ENCODE results near the gene SYNGAP1.
A peak's percentile ranks its signal among the peaks of the same experiment; 100 is the strongest.

SYNGAP1 gene

DNA sequence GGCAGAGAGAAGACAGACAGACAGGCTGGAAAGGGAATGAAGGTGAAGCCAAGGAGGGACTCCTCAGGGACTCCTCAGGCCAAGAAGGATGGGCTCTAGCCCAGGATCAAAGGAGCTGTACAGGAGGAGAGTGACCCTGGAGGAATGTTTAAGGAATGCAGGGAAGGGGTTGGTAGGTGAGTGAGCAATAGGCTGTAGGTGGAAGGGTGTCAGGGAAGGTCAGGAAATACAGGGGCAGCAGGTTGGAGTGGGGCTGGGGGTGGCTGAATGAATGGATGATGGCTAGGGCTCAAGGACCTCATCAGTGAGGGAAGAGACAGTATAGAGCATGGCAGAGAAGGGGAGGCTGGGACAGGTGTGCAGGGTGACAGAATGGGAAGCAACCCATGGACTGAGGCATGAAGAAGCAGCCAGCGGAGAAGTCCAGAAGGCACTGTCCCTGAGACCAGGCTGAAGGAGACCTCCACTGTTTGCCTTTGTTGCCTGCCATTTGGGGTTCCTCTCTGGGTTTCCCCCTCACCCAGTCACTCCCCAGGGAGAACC lies 13.2 kb downstream of the SYNGAP1 start:
- Histone ChIP-seq H3K27ac (ENCODE audit: low read length) (peak overlapping the region; percentile 100), H3K9me3 (ENCODE audit: insufficient read depth, low read depth, low read length) (no peaks in the 10 kb centered on the region), H3K27me3 (ENCODE audit: insufficient read depth, low read length) (no peaks in the 10 kb centered on the region), H3K9ac (ENCODE audit: low read depth, low read length) (peak overlapping the region; percentile 98; the same call in 1 of the 2 replicates), H3K4me3 (ENCODE audit: low read length) (peak overlapping the region; percentile 75), H3K36me3 (ENCODE audit: insufficient read depth, low read depth, low read length) (peaks cover 44% of the 10 kb centered on the region), H3K4me1 (ENCODE audit: insufficient read depth, low read length) (peaks cover 49% of the 10 kb centered on the region)

GRCh38 chr6:33433544-33434191 lies 13.8 kb downstream of the SYNGAP1 start:
- H3K4me1 ChIP-seq (ENCODE audit: insufficient read depth, low read length): peaks cover 45% of the 10 kb centered on the region
- peaks cover 50% of the 10 kb centered on the region for H3K36me3 ChIP-seq (ENCODE audit: insufficient read depth, low read depth, low read length)
- H3K9me3 ChIP-seq (ENCODE audit: insufficient read depth, low read depth, low read length): no peaks in the 10 kb centered on the region
- peak overlapping the region; percentile 100 for H3K27ac ChIP-seq (ENCODE audit: low read length)
- peak overlapping the region; percentile 75 for H3K4me3 ChIP-seq (ENCODE audit: low read length)
- peak overlapping the region; percentile 98; the same call in 1 of the 2 replicates for H3K9ac ChIP-seq (ENCODE audit: low read depth, low read length)
- H3K27me3 ChIP-seq (ENCODE audit: insufficient read depth, low read length): no peaks in the 10 kb centered on the region

DNA sequence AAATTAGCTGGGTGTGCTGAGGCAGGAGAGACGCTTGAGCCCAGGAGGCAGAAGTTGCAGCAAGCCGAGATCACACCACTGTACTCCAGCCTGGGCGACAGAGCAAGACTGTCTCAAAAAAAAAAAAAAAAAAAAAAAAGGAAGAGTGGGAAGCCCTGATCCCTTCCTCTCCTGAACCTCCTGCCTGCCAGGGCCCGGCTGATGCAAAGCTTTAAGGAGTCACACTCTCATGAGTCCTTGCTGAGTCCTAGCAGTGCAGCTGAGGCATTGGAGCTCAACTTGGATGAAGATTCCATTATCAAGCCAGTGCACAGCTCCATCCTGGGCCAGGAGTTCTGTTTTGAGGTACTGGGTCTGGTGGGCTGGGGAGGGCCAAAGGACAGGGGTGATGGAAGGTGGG lies 15.1 kb downstream of the SYNGAP1 start:
- H3K4me3 ChIP-seq (ENCODE audit: low read length): no peak overlapping the region
- no peak overlapping the region for H3K27ac ChIP-seq (ENCODE audit: low read length)
- H3K9me3 ChIP-seq (ENCODE audit: insufficient read depth, low read depth, low read length): no peaks in the 10 kb centered on the region
- peaks cover 33% of the 10 kb centered on the region for H3K4me1 ChIP-seq (ENCODE audit: insufficient read depth, low read length)
- H3K27me3 ChIP-seq (ENCODE audit: insufficient read depth, low read length): no peaks in the 10 kb centered on the region
- peaks cover 61% of the 10 kb centered on the region for H3K36me3 ChIP-seq (ENCODE audit: insufficient read depth, low read depth, low read length)
- 0 out of 2 replicates have a peak overlapping the region, but pooled peaks have one; percentile 62 for H3K9ac ChIP-seq (ENCODE audit: low read depth, low read length)

GRCh38 chr6:33437666-33438065 lies 17.8 kb downstream of the SYNGAP1 start:
- Histone ChIP-seq H3K27ac (ENCODE audit: low read length) (no peak overlapping the region), H3K9me3 (ENCODE audit: insufficient read depth, low read depth, low read length) (no peaks in the 10 kb centered on the region), H3K27me3 (ENCODE audit: insufficient read depth, low read length) (no peaks in the 10 kb centered on the region), H3K4me3 (ENCODE audit: low read length) (no peak overlapping the region), H3K36me3 (ENCODE audit: insufficient read depth, low read depth, low read length) (peaks cover 86% of the 10 kb centered on the region), H3K9ac (ENCODE audit: low read depth, low read length) (no peak overlapping the region), H3K4me1 (ENCODE audit: insufficient read depth, low read length) (peaks cover 16% of the 10 kb centered on the region)

- Histone ChIP-seq H3K9me3 (ENCODE audit: insufficient read depth, low read depth, low read length) (no peaks in the 10 kb centered on the region), H3K4me3 (ENCODE audit: low read length) (no peak overlapping the region), H3K27ac (ENCODE audit: low read length) (no peak overlapping the region), H3K9ac (ENCODE audit: low read depth, low read length) (no peak overlapping the region), H3K36me3 (ENCODE audit: insufficient read depth, low read depth, low read length) (peaks cover 94% of the 10 kb centered on the region), H3K27me3 (ENCODE audit: insufficient read depth, low read length) (no peaks in the 10 kb centered on the region), H3K4me1 (ENCODE audit: insufficient read depth, low read length) (peaks cover 5% of the 10 kb centered on the region)
Observed at GRCh38 chr6:33438978-33439594, 19.2 kb downstream of the SYNGAP1 start.

GRCh38 chr6:33439956-33440648 lies 20.2 kb downstream of the SYNGAP1 start:
- H3K9ac ChIP-seq (ENCODE audit: low read depth, low read length): no peak overlapping the region
- H3K9me3 ChIP-seq (ENCODE audit: insufficient read depth, low read depth, low read length): no peaks in the 10 kb centered on the region
- no peak overlapping the region for H3K27ac ChIP-seq (ENCODE audit: low read length)
- H3K4me3 ChIP-seq (ENCODE audit: low read length): no peak overlapping the region
- no peaks in the 10 kb centered on the region for H3K27me3 ChIP-seq (ENCODE audit: insufficient read depth, low read length)
- H3K36me3 ChIP-seq (ENCODE audit: insufficient read depth, low read depth, low read length): peaks cover 97% of the 10 kb centered on the region
- H3K4me1 ChIP-seq (ENCODE audit: insufficient read depth, low read length): no peaks in the 10 kb centered on the region; the same call in 1 of the 2 replicates

DNA sequence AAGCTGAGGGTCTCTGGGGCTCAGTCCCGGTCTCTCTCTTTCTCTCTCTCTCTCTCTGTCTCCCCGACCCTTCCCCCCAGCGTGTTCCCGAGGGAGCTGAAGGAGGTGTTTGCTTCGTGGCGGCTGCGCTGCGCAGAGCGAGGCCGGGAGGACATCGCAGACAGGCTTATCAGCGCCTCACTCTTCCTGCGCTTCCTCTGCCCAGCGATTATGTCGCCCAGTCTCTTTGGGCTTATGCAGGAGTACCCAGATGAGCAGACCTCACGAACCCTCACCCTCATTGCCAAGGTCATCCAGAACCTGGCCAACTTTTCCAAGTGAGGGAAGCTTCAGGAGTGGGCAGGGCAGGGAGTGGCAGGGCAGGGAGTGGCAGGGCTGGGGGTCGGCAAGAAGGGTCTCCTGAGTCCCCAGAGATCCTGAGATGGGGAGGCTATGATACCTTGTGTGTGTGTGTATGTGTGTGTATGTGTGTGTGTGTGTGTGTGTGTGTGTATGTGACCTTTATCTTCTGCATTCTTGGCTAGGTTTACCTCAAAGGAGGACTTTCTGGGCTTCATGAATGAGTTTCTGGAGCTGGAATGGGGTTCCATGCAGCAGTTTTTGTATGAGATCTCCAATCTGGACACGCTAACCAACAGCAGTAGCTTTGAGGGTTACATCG lies 20.9 kb downstream of the SYNGAP1 start:
- H3K36me3 ChIP-seq (ENCODE audit: insufficient read depth, low read depth, low read length): peaks cover 97% of the 10 kb centered on the region
- H3K9ac ChIP-seq (ENCODE audit: low read depth, low read length): no peak overlapping the region
- H3K9me3 ChIP-seq (ENCODE audit: insufficient read depth, low read depth, low read length): no peaks in the 10 kb centered on the region
- no peak overlapping the region for H3K4me3 ChIP-seq (ENCODE audit: low read length)
- no peak overlapping the region for H3K27ac ChIP-seq (ENCODE audit: low read length)
- H3K4me1 ChIP-seq (ENCODE audit: insufficient read depth, low read length): no peaks in the 10 kb centered on the region
- no peaks in the 10 kb centered on the region for H3K27me3 ChIP-seq (ENCODE audit: insufficient read depth, low read length)

DNA sequence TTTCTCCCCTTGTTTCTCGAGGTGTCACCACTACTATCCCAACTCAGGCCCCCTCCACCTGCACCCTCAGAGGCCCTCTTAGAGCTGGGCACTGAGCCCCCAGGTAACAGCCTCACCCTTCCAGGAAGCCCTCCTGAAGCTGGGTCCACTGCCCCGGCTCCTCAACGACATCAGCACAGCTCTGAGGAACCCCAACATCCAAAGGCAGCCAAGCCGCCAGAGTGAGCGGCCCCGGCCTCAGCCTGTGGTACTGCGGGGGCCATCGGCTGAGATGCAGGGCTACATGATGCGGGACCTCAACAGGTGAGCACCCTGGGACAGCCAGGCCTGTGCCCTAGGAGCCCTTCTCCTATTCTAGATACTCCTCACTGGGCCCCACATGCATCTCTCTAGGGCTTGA lies 21.6 kb downstream of the SYNGAP1 start:
- no peak overlapping the region for H3K27ac ChIP-seq (ENCODE audit: low read length)

GRCh38 chr6:33442283-33442682 lies 22.4 kb downstream of the SYNGAP1 start:
- Histone ChIP-seq H3K4me1 (ENCODE audit: insufficient read depth, low read length) (no peaks in the 10 kb centered on the region), H3K27ac (ENCODE audit: low read length) (no peak overlapping the region), H3K36me3 (ENCODE audit: insufficient read depth, low read depth, low read length) (peaks cover 97% of the 10 kb centered on the region), H3K4me3 (ENCODE audit: low read length) (no peak overlapping the region), H3K9ac (ENCODE audit: low read depth, low read length) (no peak overlapping the region), H3K9me3 (ENCODE audit: insufficient read depth, low read depth, low read length) (no peaks in the 10 kb centered on the region), H3K27me3 (ENCODE audit: insufficient read depth, low read length) (no peaks in the 10 kb centered on the region)

More for the DNA sequence above, 21.6 kb downstream of the SYNGAP1 start:
- Histone ChIP-seq H3K4me1 (ENCODE audit: insufficient read depth, low read length) (no peaks in the 10 kb centered on the region), H3K9ac (ENCODE audit: low read depth, low read length) (no peak overlapping the region), H3K27me3 (ENCODE audit: insufficient read depth, low read length) (no peaks in the 10 kb centered on the region), H3K4me3 (ENCODE audit: low read length) (no peak overlapping the region), H3K9me3 (ENCODE audit: insufficient read depth, low read depth, low read length) (no peaks in the 10 kb centered on the region), H3K36me3 (ENCODE audit: insufficient read depth, low read depth, low read length) (peaks cover 97% of the 10 kb centered on the region)

GRCh38 chr6:33443025-33443424 lies 23.2 kb downstream of the SYNGAP1 start:
- H3K4me1 ChIP-seq (ENCODE audit: insufficient read depth, low read length): no peaks in the 10 kb centered on the region
- no peaks in the 10 kb centered on the region for H3K27me3 ChIP-seq (ENCODE audit: insufficient read depth, low read length)
- H3K9me3 ChIP-seq (ENCODE audit: insufficient read depth, low read depth, low read length): no peaks in the 10 kb centered on the region
- peaks cover 98% of the 10 kb centered on the region for H3K36me3 ChIP-seq (ENCODE audit: insufficient read depth, low read depth, low read length)
- H3K27ac ChIP-seq (ENCODE audit: low read length): no peak overlapping the region
- no peak overlapping the region for H3K4me3 ChIP-seq (ENCODE audit: low read length)
- no peak overlapping the region for H3K9ac ChIP-seq (ENCODE audit: low read depth, low read length)

- Histone ChIP-seq H3K36me3 (ENCODE audit: insufficient read depth, low read depth, low read length) (peaks cover 98% of the 10 kb centered on the region), H3K27ac (ENCODE audit: low read length) (no peak overlapping the region), H3K9me3 (ENCODE audit: insufficient read depth, low read depth, low read length) (no peaks in the 10 kb centered on the region), H3K4me1 (ENCODE audit: insufficient read depth, low read length) (no peaks in the 10 kb centered on the region), H3K27me3 (ENCODE audit: insufficient read depth, low read length) (no peaks in the 10 kb centered on the region), H3K9ac (ENCODE audit: low read depth, low read length) (no peak overlapping the region), H3K4me3 (ENCODE audit: low read length) (no peak overlapping the region)
Observed at GRCh38 chr6:33443619-33444504, 24.0 kb downstream of the SYNGAP1 start.

Measured in iPS-20b (cell line).